ENCODE data around the gene ADGRG3.

DNA sequence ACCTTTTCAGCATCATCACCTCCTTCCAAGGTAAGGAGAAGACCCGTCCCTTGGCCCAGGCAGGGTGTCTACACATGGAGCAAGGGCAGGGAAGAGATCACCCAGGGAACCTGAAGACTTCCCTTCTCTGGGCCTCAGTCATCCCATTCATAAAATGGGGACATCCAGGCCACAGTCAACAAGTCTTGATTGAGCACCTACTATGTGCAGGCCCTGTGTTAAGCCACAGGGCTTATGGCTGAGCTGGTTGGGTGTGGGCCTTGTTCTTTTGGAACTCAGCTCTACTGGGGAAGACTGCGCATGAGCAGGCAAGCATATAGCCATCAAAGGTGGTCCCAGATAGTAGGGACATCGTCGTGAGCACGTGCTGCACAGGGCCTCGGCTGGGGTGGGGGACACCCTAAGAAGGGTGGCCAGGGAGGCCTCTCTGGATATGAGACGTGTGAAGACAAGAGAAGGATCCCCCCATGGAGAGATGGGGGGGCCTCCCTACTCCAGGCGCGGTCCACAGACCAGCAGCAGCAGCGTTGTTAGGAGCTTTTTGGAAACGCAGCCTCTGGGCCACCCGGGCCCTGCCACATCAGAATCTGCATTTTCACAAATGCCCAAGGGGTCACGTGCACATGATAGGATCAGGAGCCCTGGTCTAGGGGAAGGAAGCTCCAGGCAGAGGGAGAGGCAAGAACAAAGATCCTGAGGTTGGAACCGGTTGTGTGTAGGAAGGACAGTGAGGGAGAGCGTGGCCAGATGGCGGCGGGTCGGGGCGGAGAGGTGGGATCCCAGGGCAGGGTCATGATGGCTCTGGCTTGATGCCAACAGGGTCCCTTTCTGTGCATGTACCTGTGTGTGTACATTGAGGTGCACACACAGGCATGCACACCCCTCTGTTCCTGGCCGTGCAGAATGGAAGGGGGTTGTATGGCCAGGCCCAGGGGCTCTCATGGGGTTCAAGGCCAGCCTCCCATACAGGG, 5.9 kb upstream of the ADGRG3 start:
- TF ChIP-seq, protein P1, sequence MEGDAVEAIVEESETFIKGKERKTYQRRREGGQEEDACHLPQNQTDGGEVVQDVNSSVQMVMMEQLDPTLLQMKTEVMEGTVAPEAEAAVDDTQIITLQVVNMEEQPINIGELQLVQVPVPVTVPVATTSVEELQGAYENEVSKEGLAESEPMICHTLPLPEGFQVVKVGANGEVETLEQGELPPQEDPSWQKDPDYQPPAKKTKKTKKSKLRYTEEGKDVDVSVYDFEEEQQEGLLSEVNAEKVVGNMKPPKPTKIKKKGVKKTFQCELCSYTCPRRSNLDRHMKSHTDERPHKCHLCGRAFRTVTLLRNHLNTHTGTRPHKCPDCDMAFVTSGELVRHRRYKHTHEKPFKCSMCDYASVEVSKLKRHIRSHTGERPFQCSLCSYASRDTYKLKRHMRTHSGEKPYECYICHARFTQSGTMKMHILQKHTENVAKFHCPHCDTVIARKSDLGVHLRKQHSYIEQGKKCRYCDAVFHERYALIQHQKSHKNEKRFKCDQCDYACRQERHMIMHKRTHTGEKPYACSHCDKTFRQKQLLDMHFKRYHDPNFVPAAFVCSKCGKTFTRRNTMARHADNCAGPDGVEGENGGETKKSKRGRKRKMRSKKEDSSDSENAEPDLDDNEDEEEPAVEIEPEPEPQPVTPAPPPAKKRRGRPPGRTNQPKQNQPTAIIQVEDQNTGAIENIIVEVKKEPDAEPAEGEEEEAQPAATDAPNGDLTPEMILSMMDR (IDR thresholded peaks at IDR 0.05), result no peak
- TF ChIP-seq EZH2 (IDR thresholded peaks at IDR 0.05; ENCODE audit: borderline replicate concordance, insufficient read depth, low read depth, low read length, poor library complexity, severe bottlenecking), result no peak
